ENCODE data around the gene MED25. TPM values are rescaled to one million over a fixed set of nuclear protein-coding genes. Genes with fewer than 3 reads are reported as not detected.

The MED25 gene
- total and polyA plus RNA-seq, 9 of the 15 experiments (the other 6 are each of a cell fraction or from before 2014, with no cell fraction given), result 4.1 to 93.9 (median 19.3) TPM

DNA sequence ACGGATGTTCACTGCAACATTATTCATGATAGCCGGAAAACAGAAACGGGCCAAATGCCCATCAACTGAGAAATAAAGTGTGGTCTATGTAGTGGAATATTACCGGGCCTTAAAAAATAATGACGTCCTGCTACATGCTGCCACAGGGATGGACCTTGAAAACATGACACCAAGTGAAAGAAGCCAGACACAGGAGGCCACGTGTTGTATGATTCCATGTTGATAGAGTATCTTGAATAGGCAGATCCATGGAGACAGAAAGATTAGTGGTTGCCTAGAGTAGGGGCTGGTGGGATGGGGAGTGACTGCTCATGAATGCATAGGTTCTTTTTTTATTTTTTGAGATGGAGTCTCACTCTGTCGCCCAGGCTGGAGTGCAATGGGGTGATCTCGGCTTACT is 47.6 kb upstream of the MED25 start:
- Histone ChIP-seq H4K20me1 (replicated peaks; ENCODE audit: control insufficient read depth, insufficient read depth, low read length) (peaks cover 3% of the 10 kb centered on the region; the same call in 1 of the 2 replicates), H3K79me2 (ENCODE audit: control insufficient read depth, insufficient read depth, low read length) (peaks cover 79% of the 10 kb centered on the region), H3K4me3 (no peak overlapping the region), H3K27me3 (ENCODE audit: control insufficient read depth in 2 of 2, insufficient read depth in 2 of 2, low read length in 2 of 2) (no peaks in the 10 kb centered on the region), H3K4me1 (replicated peaks in 1 of 2; ENCODE audit: control insufficient read depth in 2 of 2, insufficient read depth in 2 of 2, low read length in 2 of 2) (peaks cover 52 to 72% of the 10 kb centered on the region in 2 experiments), H3K4me2 (ENCODE audit: insufficient read depth, low read length) (0 out of 2 replicates have a peak overlapping the region, but pooled peaks have one; percentile 16), H2AFZ (ENCODE audit: low read depth, low read length) (no peak overlapping the region), H3K36me3 (ENCODE audit: control insufficient read depth, insufficient read depth, low read length) (peaks cover 50% of the 10 kb centered on the region), H3K9me1 (ENCODE audit: control insufficient read depth, insufficient read depth, low read length) (no peaks in the 10 kb centered on the region), H3K9ac (ENCODE audit: insufficient read depth in 1 of 2, low read depth in 2 of 2, low read length in 2 of 2) (peak overlapping the region in 1 of 2 experiments; percentile 81; a peak in 1 of 4 replicates), H3K9me3 (replicated peaks; ENCODE audit: control insufficient read depth, insufficient read depth, low read depth, low read length) (no peaks in the 10 kb centered on the region), H3K27ac (ENCODE audit: extremely low read depth, low read depth, low read length) (peak overlapping the region; percentile 1; the same call in 1 of the 3 replicates)
- 60% methylated on average over 8 of the region's 8 CpGs for WGBS (ENCODE audit: insufficient coverage, low coverage, missing lambda C conversion rate)
- ChIA-PET POLR2A (no interaction called here), CTCF (ENCODE audit: low intra/inter-chr PET ratio) (no interaction called here)
- intact Hi-C loops (cut with micrococcal nuclease) (no loop called here), in situ Hi-C loops (cut with MboI) (no loop called here)
- no peak for ATAC-seq
- no TSS peak for BruUV-seq (replicated peaks)
- FAIRE-seq, result no peak
- peak in 1 of 4 experiments; percentile 50 for DNase-seq (ENCODE audit: extremely low read depth in 1 of 4, low spot score in 3 of 4)
- TF ChIP-seq ZNF133 (CRISPR knock-in tag; IDR thresholded peaks at IDR 0.05) (no peak), CHD4 (IDR thresholded peaks at IDR 0.05; ENCODE audit: insufficient read depth, insufficient replicate concordance, low read depth, low read length, poor library complexity, severe bottlenecking) (no peak), POLR2B (IDR thresholded peaks at IDR 0.05; ENCODE audit: low read depth, partially characterized antibody) (no peak), GATAD2A (IDR thresholded peaks at IDR 0.05) (no peak), ZNF830 (CRISPR knock-in tag; IDR thresholded peaks at IDR 0.05) (no peak), KLF1 (tag; IDR thresholded peaks at IDR 0.05) (no peak), USF2 (CRISPR knock-in tag; IDR thresholded peaks at IDR 0.05) (0 out of 2 replicates have a peak, but pooled peaks have one; percentile 25), TCF3 (CRISPR knock-in tag; IDR thresholded peaks at IDR 0.05) (peak; percentile 18; the same call in 1 of the 2 replicates), E2F1 (CRISPR knock-in tag; IDR thresholded peaks at IDR 0.05) (no peak), FOS (IDR thresholded peaks at IDR 0.05; ENCODE audit: extremely low read depth, insufficient read length) (no peak), ID3 (CRISPR knock-in tag; IDR thresholded peaks at IDR 0.05) (no peak), ID3 (tag; IDR thresholded peaks at IDR 0.05) (no peak), HDAC6 (IDR thresholded peaks at IDR 0.05; ENCODE audit: low read depth, low read length) (no peak), LCOR (CRISPR knock-in tag; IDR thresholded peaks at IDR 0.05) (no peak), GMEB1 (CRISPR knock-in tag; IDR thresholded peaks at IDR 0.05) (no peak)
- TF ChIP-seq, protein P1, sequence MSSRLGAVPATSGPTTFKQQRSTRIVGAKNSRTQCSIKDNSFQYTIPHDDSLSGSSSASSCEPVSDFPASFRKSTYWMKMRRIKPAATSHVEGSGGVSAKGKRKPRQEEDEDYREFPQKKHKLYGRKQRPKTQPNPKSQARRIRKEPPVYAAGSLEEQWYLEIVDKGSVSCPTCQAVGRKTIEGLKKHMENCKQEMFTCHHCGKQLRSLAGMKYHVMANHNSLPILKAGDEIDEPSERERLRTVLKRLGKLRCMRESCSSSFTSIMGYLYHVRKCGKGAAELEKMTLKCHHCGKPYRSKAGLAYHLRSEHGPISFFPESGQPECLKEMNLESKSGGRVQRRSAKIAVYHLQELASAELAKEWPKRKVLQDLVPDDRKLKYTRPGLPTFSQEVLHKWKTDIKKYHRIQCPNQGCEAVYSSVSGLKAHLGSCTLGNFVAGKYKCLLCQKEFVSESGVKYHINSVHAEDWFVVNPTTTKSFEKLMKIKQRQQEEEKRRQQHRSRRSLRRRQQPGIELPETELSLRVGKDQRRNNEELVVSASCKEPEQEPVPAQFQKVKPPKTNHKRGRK (tag; IDR thresholded peaks at IDR 0.05), result no peak
- TF ChIP-seq, protein P2, sequence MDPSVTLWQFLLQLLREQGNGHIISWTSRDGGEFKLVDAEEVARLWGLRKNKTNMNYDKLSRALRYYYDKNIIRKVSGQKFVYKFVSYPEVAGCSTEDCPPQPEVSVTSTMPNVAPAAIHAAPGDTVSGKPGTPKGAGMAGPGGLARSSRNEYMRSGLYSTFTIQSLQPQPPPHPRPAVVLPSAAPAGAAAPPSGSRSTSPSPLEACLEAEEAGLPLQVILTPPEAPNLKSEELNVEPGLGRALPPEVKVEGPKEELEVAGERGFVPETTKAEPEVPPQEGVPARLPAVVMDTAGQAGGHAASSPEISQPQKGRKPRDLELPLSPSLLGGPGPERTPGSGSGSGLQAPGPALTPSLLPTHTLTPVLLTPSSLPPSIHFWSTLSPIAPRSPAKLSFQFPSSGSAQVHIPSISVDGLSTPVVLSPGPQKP (CRISPR knock-in tag; IDR thresholded peaks at IDR 0.05), result no peak

All from K562 (cell line).